ENCODE measurements around the gene CDC14B.

DNA sequence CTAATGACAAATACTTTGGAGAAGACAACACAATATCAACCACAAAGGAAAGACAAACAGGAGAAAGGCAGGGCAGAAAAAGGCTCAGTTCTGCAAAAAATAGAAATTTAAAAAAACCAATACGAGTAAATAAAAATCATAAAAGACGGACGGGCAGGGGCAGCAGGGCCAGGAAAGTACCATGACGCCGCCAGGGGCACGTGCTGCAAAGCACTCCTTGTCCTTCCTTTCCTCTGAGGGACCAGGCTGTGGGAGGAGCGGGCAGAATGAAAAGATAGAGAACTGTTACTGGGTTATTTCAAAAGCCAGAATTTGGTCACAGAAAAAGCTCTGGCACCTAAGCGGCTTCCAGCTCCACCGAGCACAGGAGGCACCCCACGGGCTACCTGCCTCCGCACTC is 115.7 kb downstream of the CDC14B start:
- TF ChIP-seq, protein P1, sequence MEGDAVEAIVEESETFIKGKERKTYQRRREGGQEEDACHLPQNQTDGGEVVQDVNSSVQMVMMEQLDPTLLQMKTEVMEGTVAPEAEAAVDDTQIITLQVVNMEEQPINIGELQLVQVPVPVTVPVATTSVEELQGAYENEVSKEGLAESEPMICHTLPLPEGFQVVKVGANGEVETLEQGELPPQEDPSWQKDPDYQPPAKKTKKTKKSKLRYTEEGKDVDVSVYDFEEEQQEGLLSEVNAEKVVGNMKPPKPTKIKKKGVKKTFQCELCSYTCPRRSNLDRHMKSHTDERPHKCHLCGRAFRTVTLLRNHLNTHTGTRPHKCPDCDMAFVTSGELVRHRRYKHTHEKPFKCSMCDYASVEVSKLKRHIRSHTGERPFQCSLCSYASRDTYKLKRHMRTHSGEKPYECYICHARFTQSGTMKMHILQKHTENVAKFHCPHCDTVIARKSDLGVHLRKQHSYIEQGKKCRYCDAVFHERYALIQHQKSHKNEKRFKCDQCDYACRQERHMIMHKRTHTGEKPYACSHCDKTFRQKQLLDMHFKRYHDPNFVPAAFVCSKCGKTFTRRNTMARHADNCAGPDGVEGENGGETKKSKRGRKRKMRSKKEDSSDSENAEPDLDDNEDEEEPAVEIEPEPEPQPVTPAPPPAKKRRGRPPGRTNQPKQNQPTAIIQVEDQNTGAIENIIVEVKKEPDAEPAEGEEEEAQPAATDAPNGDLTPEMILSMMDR (IDR thresholded peaks at IDR 0.05): no peak
- no peak for TF ChIP-seq POLR2A (IDR thresholded peaks at IDR 0.05)
